Aorta (tissue), 5 donors: ENCODE data around the gene MTG1. TPM values are rescaled to one million over a fixed set of nuclear protein-coding genes. Genes with fewer than 3 reads are reported as not detected.
"Not testable (repeated sequence)": the region's sequence is repeated elsewhere in the genome, so short reads cannot be mapped to it uniquely, and the experiment has no call there.

ENCODE experiments used
- ATAC-seq: fragments of 200-7000 bp; cut with Tn5 transposase; one replicate; pipeline ENCODE4 v1.9.1; 2022; ENCODE audit warnings: moderate library complexity; ENCODE audit not compliant: low FRiP score
- DNase-seq, 2 donors: peaks; one replicate each; pipeline ENCODE4 v3.0.0-alpha.2; 2020
- H3K27ac ChIP-seq, 2 donors: one replicate each; pipeline ENCODE4 v1.5.1; 2013; ENCODE audit warnings: low read length in 2 of 2, mild to moderate bottlenecking in 2 of 2, moderate library complexity in 2 of 2, control low read depth in 1 of 2, inconsistent platforms in 1 of 2, low read depth in 1 of 2
- H3K27me3 ChIP-seq, 2 donors: one replicate each; pipeline ENCODE4 v1.6.1; 2013; ENCODE audit warnings: control low read depth in 1 of 2, low read length in 1 of 2, mild to moderate bottlenecking in 1 of 2, moderate library complexity in 1 of 2; ENCODE audit not compliant: insufficient read depth in 2 of 2, control insufficient read depth in 1 of 2
- H3K36me3 ChIP-seq, 2 donors: one replicate each; pipeline ENCODE4 v1.6.1; 2013; ENCODE audit warnings: control low read depth in 1 of 2, low read length in 1 of 2, mild to moderate bottlenecking in 1 of 2; ENCODE audit not compliant: insufficient read depth in 2 of 2, control insufficient read depth in 1 of 2
- H3K4me1 ChIP-seq, 2 donors: one replicate each; pipeline ENCODE4 v1.6.1; 2013; ENCODE audit warnings: low read length in 2 of 2, control low read depth in 1 of 2, mild to moderate bottlenecking in 1 of 2, moderate library complexity in 1 of 2; ENCODE audit not compliant: insufficient read depth in 2 of 2, control insufficient read depth in 1 of 2
- H3K4me3 ChIP-seq, 2 donors: one replicate each; pipeline ENCODE4 v1.5.1; 2013; ENCODE audit warnings: low read length in 2 of 2, control low read depth in 1 of 2, mild to moderate bottlenecking in 1 of 2
- H3K9me3 ChIP-seq: one replicate; pipeline ENCODE4 v1.6.1; 2013; ENCODE audit warnings: mild to moderate bottlenecking, low read length; ENCODE audit not compliant: control insufficient read depth
- WGBS, 2 donors: extraction: QIAGEN DNeasy Blood & Tissue Kit; methylation state at CpG; one replicate each; pipeline ENCODE4 v1.1.7; 2013; 5-methylcytosine and 5-hydroxymethylcytosine counted together
- intact Hi-C, 2 donors: fragments of 100-400 bp; cut with DNase I; formaldehyde crosslinking; loops; one replicate each; pipeline versions ENCODE4 v1.14.2 to v1.15.0; 2022
- polyA plus RNA-seq, 2 donors: library from polyadenylated mRNA; stranded (reverse); fragments of 200-250 nt; gene quantifications; one replicate each; pipeline ENCODE4 v1.2.3, GENCODE V29; 2013
- total RNA-seq, 2 donors: library from RNA; stranded (reverse); fragmentation: NEBNext Ultra II Directional; extraction: Animal tissue kit (Norgen Biotek cat#: 25700); gene quantifications; one replicate each; pipeline ENCODE4 v1.2.1, GENCODE V29; 2021
- donor health status: healthy with polysubstance abuse.
- donor health status: Bipolar disorder and iron deficiency.
- donor health status: DM: no; HTN: no; CAD: no.
- donor health status: DM: no; HTN: no; CAD: no.
- donor health status: DM: yes; HTN: yes; CAD: no.

MTG1 gene
- total and polyA plus RNA-seq, 4 donors, result 13.1 to 39.3 (median 31.0) TPM

- DNase-seq (no peak), ATAC-seq (no peak)
- no peaks in the 10 kb centered on the region for H3K4me1 ChIP-seq
- H3K4me3 ChIP-seq, result peak overlapping the region; percentile 60 to 80
- H3K27me3 ChIP-seq, result no peaks in the 10 kb centered on the region
- H3K36me3 ChIP-seq, result peaks cover 0 to 4% of the 10 kb centered on the region in 2 donors
- WGBS, 2 donors, result 90% methylated on average over 36 of the region's 36 CpGs
- intact Hi-C loops, result loop anchor here in 1 of 2 donors (5.0 kb wide), 1 partner anchor 73 kb away; the partner anchor contains the start of genes TUBGCP2 and ZNF511
- no peaks in the 10 kb centered on the region for H3K9me3 ChIP-seq
- H3K27ac ChIP-seq, result no peak overlapping the region
Measured at GRCh38 chr10:133379801-133380666, 13.9 kb upstream of the MTG1 start.

GRCh38 chr10:133381036-133381435, 12.9 kb upstream of the MTG1 start:
- Histone ChIP-seq H3K9me3 (no peaks in the 10 kb centered on the region), H3K27ac (no peak overlapping the region), H3K4me1 (no peaks in the 10 kb centered on the region), H3K27me3 (no peaks in the 10 kb centered on the region), H3K4me3 (no peak overlapping the region), H3K36me3 (peaks cover 0 to 4% of the 10 kb centered on the region in 2 donors)
- ATAC-seq, result no peak
- DNase-seq, result peak in 1 of 2 donors; percentile 21
- 94 to 95% methylated on average over 8 of the region's 8 CpGs for WGBS, 2 donors
- intact Hi-C loops, result no loop called here

- 94 to 97% methylated on average over 4 of the region's 4 CpGs for WGBS, 2 donors
- DNase-seq, result peak in 1 of 2 donors; percentile 35
- Histone ChIP-seq H3K36me3 (peaks cover 0 to 4% of the 10 kb centered on the region in 2 donors), H3K9me3 (no peaks in the 10 kb centered on the region), H3K4me3 (no peak overlapping the region), H3K27ac (no peak overlapping the region), H3K4me1 (no peaks in the 10 kb centered on the region), H3K27me3 (no peaks in the 10 kb centered on the region)
- ATAC-seq, result no peak
- intact Hi-C loops, result no loop called here
Measured at GRCh38 chr10:133383551-133383950, 10.4 kb upstream of the MTG1 start.

GRCh38 chr10:133384071-133384470, 9.9 kb upstream of the MTG1 start:
- WGBS, 2 donors, result 90 to 91% methylated on average over 13 of the region's 13 CpGs
- DNase-seq, result peak in 1 of 2 donors; percentile 50
- no peaks in the 10 kb centered on the region for H3K4me1 ChIP-seq
- H3K9me3 ChIP-seq, result no peaks in the 10 kb centered on the region
- intact Hi-C loops, result no loop called here
- H3K27me3 ChIP-seq, result no peaks in the 10 kb centered on the region
- no peak overlapping the region for H3K27ac ChIP-seq
- H3K36me3 ChIP-seq, result peaks cover 0 to 4% of the 10 kb centered on the region in 2 donors
- no peak overlapping the region for H3K4me3 ChIP-seq
- no peak for ATAC-seq

- WGBS, 2 donors, result 93 to 95% methylated on average over 2 of the region's 2 CpGs
- no peak overlapping the region for H3K27ac ChIP-seq
- DNase-seq (peak in 1 of 2 donors; percentile 34), ATAC-seq (no peak)
- H3K9me3 ChIP-seq, result no peaks in the 10 kb centered on the region
- peaks cover 0 to 4% of the 10 kb centered on the region in 2 donors for H3K36me3 ChIP-seq
- H3K4me1 ChIP-seq, result no peaks in the 10 kb centered on the region
- H3K4me3 ChIP-seq, result no peak overlapping the region
- no peaks in the 10 kb centered on the region for H3K27me3 ChIP-seq
- intact Hi-C loops, result no loop called here
Measured at GRCh38 chr10:133385214-133385613, 8.7 kb upstream of the MTG1 start.

GRCh38 chr10:133386951-133387350, 7.0 kb upstream of the MTG1 start:
- H3K4me1 ChIP-seq, H3K4me3 ChIP-seq, H3K9me3 ChIP-seq, H3K36me3 ChIP-seq, intact Hi-C loops, H3K27me3 ChIP-seq, ATAC-seq, H3K27ac ChIP-seq: not testable (repeated sequence)
- DNase-seq, result peak in 1 of 2 donors; percentile 19
- WGBS, 2 donors, result 95 to 97% methylated on average over 4 of the region's 4 CpGs

- DNase-seq, result peak in 1 of 2 donors; percentile 64
- H3K27ac ChIP-seq, result no peak overlapping the region
- peaks cover 0 to 4% of the 10 kb centered on the region in 2 donors for H3K36me3 ChIP-seq
- H3K4me1 ChIP-seq, result no peaks in the 10 kb centered on the region
- no peaks in the 10 kb centered on the region for H3K27me3 ChIP-seq
- H3K4me3 ChIP-seq, result no peak overlapping the region
- intact Hi-C loops, result no loop called here
- H3K9me3 ChIP-seq, result no peaks in the 10 kb centered on the region
- ATAC-seq, result no peak
- 89% methylated on average over 17 of the region's 17 CpGs for WGBS, 2 donors
Measured at GRCh38 chr10:133388236-133388972, 5.6 kb upstream of the MTG1 start.

- DNase-seq, result peak in 1 of 2 donors; percentile 75
- H3K27ac ChIP-seq, result no peak overlapping the region
Measured at GRCh38 chr10:133388973-133389818, 4.8 kb upstream of the MTG1 start.

More at GRCh38 chr10:133388973-133389818, 4.8 kb upstream of the MTG1 start:
- Histone ChIP-seq H3K4me3 (no peak overlapping the region), H3K36me3 (peaks cover 0 to under 1% of the 10 kb centered on the region in 2 donors), H3K27me3 (no peaks in the 10 kb centered on the region), H3K9me3 (no peaks in the 10 kb centered on the region), H3K4me1 (no peaks in the 10 kb centered on the region)
- intact Hi-C loops, result no loop called here
- 87% methylated on average over 39 of the region's 39 CpGs for WGBS, 2 donors
- no peak for ATAC-seq
